A673 (cell line): ENCODE measurements around the gene SMOC2. TPM values are rescaled to one million over a fixed set of nuclear protein-coding genes. Genes with fewer than 3 reads are reported as not detected.

Source experiments
- BruUV-seq: library from RNA; stranded (reverse); fragments of 400-500 nt; replicated peaks from 2 replicates; lab custom pipeline; 2021; lab: Mats Ljungman, UMichigan
- CTCF ChIA-PET: fragments of 300-600 bp; sonication (Branson Sonifier 250); formaldehyde crosslinking; loops from one replicate; lab custom pipeline; 2022; ENCODE audit warnings: antibody characterized with exemption; lab: Charles Lee
- POLR2A ChIA-PET: fragments of 300-600 bp; sonication (Branson Sonifier 250); formaldehyde crosslinking; loops from one replicate; lab custom pipeline; 2022; ENCODE audit warnings: antibody characterized with exemption; ENCODE audit not compliant: low non-redundant PET; lab: Charles Lee
- DNase-seq: peaks from one replicate; pipeline ENCODE4 v3.0.0-alpha.2; 2015; ENCODE audit warnings: low spot score
- H3K27ac ChIP-seq: fragments of 200-600 bp; sonication (generic); 2 replicates; pipeline ENCODE4 v1.5.1; 2016; ENCODE audit warnings: mixed run types, low read depth, mild to moderate bottlenecking, mixed read lengths, antibody characterized with exemption, low read length; ENCODE audit not compliant: poor library complexity, severe bottlenecking
- H3K27me3 ChIP-seq: fragments of 200-600 bp; sonication (generic); replicated peaks from 2 replicates; pipeline ENCODE4 v1.6.1; 2017; ENCODE audit warnings: mixed run types, low read depth, mild to moderate bottlenecking, mixed read lengths, antibody characterized with exemption, low read length; ENCODE audit not compliant: insufficient read depth, poor library complexity
- H3K36me3 ChIP-seq: fragments of 200-600 bp; sonication (generic); 2 replicates; pipeline ENCODE4 v1.6.1; 2016; ENCODE audit warnings: mixed run types, mild to moderate bottlenecking, mixed read lengths, antibody characterized with exemption, low read length; ENCODE audit not compliant: insufficient read depth, poor library complexity, severe bottlenecking
- H3K4me1 ChIP-seq: fragments of 200-600 bp; sonication (generic); 2 replicates; pipeline ENCODE4 v1.6.1; 2017; ENCODE audit warnings: mixed run types, mild to moderate bottlenecking, mixed read lengths, antibody characterized with exemption, low read length; ENCODE audit not compliant: insufficient read depth, poor library complexity, severe bottlenecking
- H3K4me3 ChIP-seq: fragments of 200-600 bp; sonication (generic); 2 replicates; pipeline ENCODE4 v1.5.1; 2016; ENCODE audit warnings: low read depth, mixed run types, mild to moderate bottlenecking, mixed read lengths, low read length; ENCODE audit not compliant: poor library complexity, severe bottlenecking
- H3K9me3 ChIP-seq: fragments of 200-600 bp; sonication (generic); 2 replicates; pipeline ENCODE4 v1.6.1; 2016; ENCODE audit warnings: mixed run types, low read depth, mild to moderate bottlenecking, mixed read lengths, antibody characterized with exemption, low read length; ENCODE audit not compliant: poor library complexity, severe bottlenecking
- EZH2 ChIP-seq: fragments of 200-600 bp; sonication (generic); IDR thresholded peaks from 2 replicates; pipeline ENCODE4 v1.6.1; 2017; ENCODE audit warnings: borderline replicate concordance, low read depth, mild to moderate bottlenecking, mixed read lengths, antibody characterized with exemption, low read length; ENCODE audit not compliant: poor library complexity, severe bottlenecking
- intact Hi-C: fragments of 100-400 bp; cut with micrococcal nuclease; formaldehyde crosslinking; loops from one replicate; pipeline ENCODE4 v1.10.0; 2022; ENCODE audit not compliant: unreplicated experiment
- total RNA-seq: library from RNA; stranded (reverse); gene quantifications from 2 replicates; pipeline ENCODE4 v1.2.3, GENCODE V29; 2021
- TF ChIP-seq, protein P1 (sequence below): fragments of 300-800, 200-600 bp; sonication (generic); conservative IDR thresholded peaks from 2 replicates; pipeline ENCODE4 v1.5.1; 2017; ENCODE audit warnings: low read depth, mild to moderate bottlenecking, antibody characterized with exemption, low read length, moderate library complexity, mixed read lengths

The SMOC2 gene
- total RNA-seq, 1 experiment from 2014 or later, result 1.8 TPM

DNA sequence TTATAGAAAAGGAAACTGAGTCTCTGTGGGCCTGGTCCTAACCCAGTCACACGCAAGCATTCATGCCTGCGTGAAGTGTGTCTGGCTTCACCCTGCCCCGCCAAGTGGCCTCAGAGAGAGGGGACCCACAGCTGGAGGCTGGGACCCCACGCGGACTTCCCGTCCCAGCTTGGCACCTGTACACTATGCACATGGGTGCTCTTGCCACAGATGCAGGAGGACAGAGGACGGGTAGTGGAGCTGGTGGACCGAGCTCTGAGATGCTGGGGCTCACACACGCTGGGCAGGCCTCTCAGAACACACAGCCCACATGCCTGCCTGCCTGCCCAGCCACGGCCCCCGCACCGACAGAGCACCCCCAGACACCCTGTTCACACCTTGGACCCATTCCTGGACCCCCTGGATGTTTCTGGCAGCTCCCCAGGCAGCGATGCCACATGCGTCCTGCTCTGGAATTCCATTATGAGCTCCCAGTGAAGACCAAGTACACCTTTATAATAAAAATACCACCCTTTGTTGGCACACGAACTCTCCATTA lies 24.9 kb upstream of the SMOC2 start:
- Histone ChIP-seq H3K4me1 (no peaks in the 10 kb centered on the region), H3K4me3 (no peak overlapping the region), H3K9me3 (no peaks in the 10 kb centered on the region), H3K36me3 (no peaks in the 10 kb centered on the region), H3K27me3 (no peaks in the 10 kb centered on the region), H3K27ac (no peak overlapping the region)
- no TSS peak for BruUV-seq
- POLR2A ChIA-PET, result no interaction called here
- intact Hi-C loops, result no loop called here
- no peak for DNase-seq
- TF ChIP-seq EZH2, result no peak
- TF ChIP-seq, protein P1, sequence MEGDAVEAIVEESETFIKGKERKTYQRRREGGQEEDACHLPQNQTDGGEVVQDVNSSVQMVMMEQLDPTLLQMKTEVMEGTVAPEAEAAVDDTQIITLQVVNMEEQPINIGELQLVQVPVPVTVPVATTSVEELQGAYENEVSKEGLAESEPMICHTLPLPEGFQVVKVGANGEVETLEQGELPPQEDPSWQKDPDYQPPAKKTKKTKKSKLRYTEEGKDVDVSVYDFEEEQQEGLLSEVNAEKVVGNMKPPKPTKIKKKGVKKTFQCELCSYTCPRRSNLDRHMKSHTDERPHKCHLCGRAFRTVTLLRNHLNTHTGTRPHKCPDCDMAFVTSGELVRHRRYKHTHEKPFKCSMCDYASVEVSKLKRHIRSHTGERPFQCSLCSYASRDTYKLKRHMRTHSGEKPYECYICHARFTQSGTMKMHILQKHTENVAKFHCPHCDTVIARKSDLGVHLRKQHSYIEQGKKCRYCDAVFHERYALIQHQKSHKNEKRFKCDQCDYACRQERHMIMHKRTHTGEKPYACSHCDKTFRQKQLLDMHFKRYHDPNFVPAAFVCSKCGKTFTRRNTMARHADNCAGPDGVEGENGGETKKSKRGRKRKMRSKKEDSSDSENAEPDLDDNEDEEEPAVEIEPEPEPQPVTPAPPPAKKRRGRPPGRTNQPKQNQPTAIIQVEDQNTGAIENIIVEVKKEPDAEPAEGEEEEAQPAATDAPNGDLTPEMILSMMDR, result no peak
- CTCF ChIA-PET, result no interaction called here

GRCh38 chr6:168416531-168416930 lies 24.5 kb upstream of the SMOC2 start:
- Histone ChIP-seq H3K27me3 (no peaks in the 10 kb centered on the region), H3K36me3 (no peaks in the 10 kb centered on the region), H3K4me1 (no peaks in the 10 kb centered on the region), H3K9me3 (no peaks in the 10 kb centered on the region), H3K27ac (no peak overlapping the region), H3K4me3 (no peak overlapping the region)
- POLR2A ChIA-PET, result no interaction called here
- DNase-seq, result no peak
- BruUV-seq, result no TSS peak
- CTCF ChIA-PET, result no interaction called here
- no peak for TF ChIP-seq EZH2
- TF ChIP-seq, protein P1, result no peak
- intact Hi-C loops, result no loop called here

- H3K4me3 ChIP-seq, result no peak overlapping the region
- intact Hi-C loops, result no loop called here
- no peak for DNase-seq
- ChIA-PET CTCF (no interaction called here), POLR2A (no interaction called here)
- no peak for TF ChIP-seq EZH2
- TF ChIP-seq, protein P1, result no peak
- H3K4me1 ChIP-seq, result no peaks in the 10 kb centered on the region
- no peaks in the 10 kb centered on the region for H3K36me3 ChIP-seq
- no peak overlapping the region for H3K27ac ChIP-seq
- peaks cover 5% of the 10 kb centered on the region for H3K27me3 ChIP-seq
- BruUV-seq, result no TSS peak
- no peaks in the 10 kb centered on the region for H3K9me3 ChIP-seq
Observed at GRCh38 chr6:168417191-168417590, 23.8 kb upstream of the SMOC2 start.
